Ectodermal cell (in vitro differentiated cells): ENCODE results near the gene TLL2.

ENCODE experiments used
- H3K27ac ChIP-seq: 2 replicates; pipeline ENCODE4 v1.7.0; 2013; ENCODE audit warnings: mild to moderate bottlenecking, low read depth, low read length; ENCODE audit not compliant: insufficient read depth, poor library complexity, severe bottlenecking
- H3K27me3 ChIP-seq: 2 replicates; pipeline ENCODE4 v1.7.0; 2013; ENCODE audit warnings: mild to moderate bottlenecking, low read length; ENCODE audit not compliant: insufficient read depth, control insufficient read depth, poor library complexity, severe bottlenecking
- H3K36me3 ChIP-seq: one replicate; pipeline ENCODE4 v1.7.0; 2013; ENCODE audit warnings: low read length; ENCODE audit not compliant: control insufficient read depth, insufficient read depth
- H3K4me1 ChIP-seq: one replicate; pipeline ENCODE4 v1.7.0; 2013; ENCODE audit warnings: low read length; ENCODE audit not compliant: control insufficient read depth, insufficient read depth
- H3K4me3 ChIP-seq: 2 replicates; pipeline ENCODE4 v1.7.0; 2013; ENCODE audit warnings: low read depth, low read length, control low read depth; ENCODE audit not compliant: insufficient read depth
- H3K9me3 ChIP-seq: 2 replicates; pipeline ENCODE4 v1.7.0; 2013; ENCODE audit warnings: mild to moderate bottlenecking, low read length, moderate library complexity; ENCODE audit not compliant: control insufficient read depth
- WGBS, 2 experiments: methylation state at CpG; one replicate each; pipeline ENCODE4 v1.1.7; 2013; ENCODE audit warnings: missing lambda C conversion rate in 2 of 2; 5-methylcytosine and 5-hydroxymethylcytosine counted together

The TLL2 gene

GRCh38 chr10:96427291-96427690 is 86.4 kb downstream of the TLL2 start:
- Histone ChIP-seq H3K27ac (no peak overlapping the region), H3K9me3 (no peaks in the 10 kb centered on the region), H3K27me3 (no peaks in the 10 kb centered on the region), H3K4me1 (no peaks in the 10 kb centered on the region), H3K4me3 (no peak overlapping the region), H3K36me3 (no peaks in the 10 kb centered on the region)
- WGBS, 2 experiments: 95 to 96% methylated on average over 2 of the region's 2 CpGs

DNA sequence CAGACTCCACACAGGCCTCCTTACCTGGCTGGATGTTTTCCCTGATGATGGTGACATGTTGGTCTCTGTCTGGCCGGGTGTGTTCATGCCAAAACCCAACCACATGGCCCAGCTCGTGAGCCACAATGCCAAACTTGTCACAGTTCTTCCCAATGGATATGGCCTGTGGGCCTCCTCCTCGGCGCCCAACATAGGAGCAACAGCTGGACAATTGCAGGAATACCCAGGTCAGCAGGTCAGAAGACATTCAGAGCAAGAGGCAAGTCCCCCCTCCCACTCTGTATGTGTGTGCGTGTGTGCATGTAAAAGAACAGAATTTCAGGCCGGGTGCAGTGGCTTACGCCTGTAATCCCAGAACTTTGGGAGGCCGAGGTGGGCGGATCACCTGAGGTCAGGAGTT is 91.2 kb downstream of the TLL2 start:
- no peaks in the 10 kb centered on the region for H3K4me1 ChIP-seq
- H3K9me3 ChIP-seq: no peaks in the 10 kb centered on the region
- H3K27ac ChIP-seq: no peak overlapping the region
- H3K27me3 ChIP-seq: no peaks in the 10 kb centered on the region
- no peaks in the 10 kb centered on the region for H3K36me3 ChIP-seq
- no peak overlapping the region for H3K4me3 ChIP-seq
- WGBS, 2 experiments: 94 to 95% methylated on average over 9 of the region's 9 CpGs

GRCh38 chr10:96421995-96422394 is 91.7 kb downstream of the TLL2 start:
- no peak overlapping the region for H3K27ac ChIP-seq
- no peaks in the 10 kb centered on the region for H3K36me3 ChIP-seq
- 88 to 91% methylated on average over 1 of the region's 1 CpG for WGBS, 2 experiments
- no peaks in the 10 kb centered on the region for H3K4me1 ChIP-seq
- no peaks in the 10 kb centered on the region for H3K9me3 ChIP-seq
- H3K27me3 ChIP-seq: no peaks in the 10 kb centered on the region
- no peak overlapping the region for H3K4me3 ChIP-seq

DNA sequence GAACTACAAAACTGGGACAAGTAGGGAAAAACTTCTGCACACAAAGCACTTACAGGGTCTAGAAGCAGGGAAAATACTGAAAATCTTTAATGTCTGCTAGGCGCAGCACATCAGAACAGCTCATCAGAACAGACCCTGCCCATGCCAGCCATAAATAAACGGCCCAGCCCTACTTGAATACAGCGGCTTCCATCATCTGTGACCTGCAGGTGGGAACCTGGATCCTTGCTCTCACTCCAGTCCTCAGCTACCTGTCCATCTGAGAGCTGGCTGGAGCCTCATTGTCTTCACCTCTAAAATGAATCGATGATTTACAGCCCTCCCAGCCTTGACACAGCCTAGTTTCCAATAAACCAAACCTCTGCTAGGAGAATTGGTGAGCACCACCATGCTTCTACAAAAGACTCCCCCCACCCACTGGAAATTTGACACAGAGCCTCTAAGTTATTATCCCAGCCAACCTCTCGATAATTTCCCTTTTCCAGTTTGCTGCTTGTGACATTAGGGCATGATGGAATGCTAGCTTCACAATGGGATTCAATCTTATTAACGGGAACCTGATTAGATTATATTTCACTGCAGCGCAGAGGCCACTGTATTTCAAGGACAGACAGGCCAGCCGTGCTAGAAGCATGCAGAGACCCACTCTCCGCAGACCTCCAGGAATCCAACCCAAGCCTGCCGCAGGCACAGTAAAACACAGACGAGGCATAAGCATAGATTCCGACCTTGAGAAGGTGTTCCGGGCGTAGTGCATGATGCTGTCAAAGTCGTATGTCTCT is 93.3 kb downstream of the TLL2 start:
- Histone ChIP-seq H3K4me1 (peaks cover 3% of the 10 kb centered on the region), H3K4me3 (no peak overlapping the region), H3K27me3 (no peaks in the 10 kb centered on the region), H3K36me3 (no peaks in the 10 kb centered on the region), H3K9me3 (no peaks in the 10 kb centered on the region), H3K27ac (no peak overlapping the region)
- WGBS, 2 experiments: 93% methylated on average over 15 of the region's 15 CpGs

DNA sequence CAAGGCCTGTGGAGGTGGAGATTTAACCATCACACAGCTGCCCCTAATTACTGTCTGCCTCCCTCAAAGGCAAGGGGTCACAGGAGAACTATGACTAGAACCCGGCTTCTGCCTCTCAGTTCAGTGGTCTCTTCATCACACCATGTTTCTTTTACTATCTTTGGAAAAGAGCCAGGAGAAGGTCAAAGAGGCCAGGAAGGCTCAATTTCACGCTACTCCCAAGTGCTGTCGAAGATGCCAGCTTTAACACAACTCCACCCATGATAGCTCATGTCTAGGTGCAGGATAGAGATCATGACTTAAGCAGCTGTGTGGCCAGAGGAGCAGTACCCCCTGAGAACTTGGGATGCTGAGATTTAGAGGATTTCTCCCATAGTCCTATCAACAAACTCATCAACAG is 94.4 kb downstream of the TLL2 start:
- Histone ChIP-seq H3K4me1 (peaks cover 3% of the 10 kb centered on the region), H3K9me3 (no peaks in the 10 kb centered on the region), H3K27me3 (no peaks in the 10 kb centered on the region), H3K4me3 (no peak overlapping the region), H3K27ac (no peak overlapping the region), H3K36me3 (no peaks in the 10 kb centered on the region)
- WGBS, 2 experiments: 90 to 97% methylated on average over 3 of the region's 3 CpGs

- Histone ChIP-seq H3K27ac (no peak overlapping the region), H3K4me1 (peaks cover 3% of the 10 kb centered on the region), H3K27me3 (no peaks in the 10 kb centered on the region), H3K9me3 (no peaks in the 10 kb centered on the region), H3K4me3 (no peak overlapping the region), H3K36me3 (no peaks in the 10 kb centered on the region)
These were observed 95.1 kb downstream of the TLL2 start for GRCh38 chr10:96418582-96418981.

DNA sequence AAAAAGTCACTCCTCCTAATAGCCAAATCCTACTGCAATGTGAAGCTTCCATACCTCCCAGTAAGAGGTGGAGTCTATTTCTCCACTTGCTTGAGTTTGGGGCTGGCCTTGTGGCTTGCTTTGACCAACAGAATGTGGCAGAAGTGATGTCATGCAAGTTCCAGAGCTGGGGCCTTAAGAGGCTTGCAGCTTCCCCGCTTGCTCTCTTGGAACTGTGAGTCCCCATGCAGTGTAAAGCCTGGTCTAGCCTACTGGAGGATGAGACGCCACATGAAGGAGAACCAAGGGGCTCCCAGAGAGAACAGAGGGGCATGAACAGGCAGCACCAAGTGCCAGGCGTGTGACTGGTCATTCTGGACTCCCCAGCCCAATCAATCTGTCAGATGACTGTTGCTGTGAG is 96.3 kb downstream of the TLL2 start:
- Histone ChIP-seq H3K36me3 (no peaks in the 10 kb centered on the region), H3K9me3 (no peaks in the 10 kb centered on the region), H3K27ac (no peak overlapping the region), H3K27me3 (no peaks in the 10 kb centered on the region), H3K4me3 (no peak overlapping the region), H3K4me1 (peaks cover 3% of the 10 kb centered on the region)
- 88 to 92% methylated on average over 3 of the region's 3 CpGs for WGBS, 2 experiments

DNA sequence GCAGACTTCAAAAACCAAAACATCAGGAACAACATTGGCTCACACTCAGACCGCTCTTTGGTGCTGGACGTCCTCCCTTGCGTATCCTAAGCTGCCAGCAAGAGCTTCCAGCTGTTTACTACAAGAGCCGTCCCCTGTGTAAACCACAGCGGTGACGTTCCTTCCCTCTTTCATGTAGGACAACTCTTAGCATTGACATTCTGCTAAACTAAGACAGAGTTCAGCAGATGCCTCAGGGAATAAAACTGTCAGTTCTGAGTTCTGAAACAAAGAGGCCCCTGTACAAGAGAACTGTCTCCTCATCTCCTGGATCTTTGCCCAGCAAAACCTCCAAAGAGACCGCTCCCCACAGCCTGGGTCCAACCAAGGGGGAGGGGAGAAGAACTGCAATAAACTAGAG is 97.1 kb downstream of the TLL2 start:
- Histone ChIP-seq H3K27me3 (no peaks in the 10 kb centered on the region), H3K27ac (no peak overlapping the region), H3K9me3 (no peaks in the 10 kb centered on the region), H3K36me3 (no peaks in the 10 kb centered on the region), H3K4me1 (peaks cover 3% of the 10 kb centered on the region), H3K4me3 (no peak overlapping the region)
- WGBS, 2 experiments: 85 to 87% methylated on average over 7 of the region's 7 CpGs

DNA sequence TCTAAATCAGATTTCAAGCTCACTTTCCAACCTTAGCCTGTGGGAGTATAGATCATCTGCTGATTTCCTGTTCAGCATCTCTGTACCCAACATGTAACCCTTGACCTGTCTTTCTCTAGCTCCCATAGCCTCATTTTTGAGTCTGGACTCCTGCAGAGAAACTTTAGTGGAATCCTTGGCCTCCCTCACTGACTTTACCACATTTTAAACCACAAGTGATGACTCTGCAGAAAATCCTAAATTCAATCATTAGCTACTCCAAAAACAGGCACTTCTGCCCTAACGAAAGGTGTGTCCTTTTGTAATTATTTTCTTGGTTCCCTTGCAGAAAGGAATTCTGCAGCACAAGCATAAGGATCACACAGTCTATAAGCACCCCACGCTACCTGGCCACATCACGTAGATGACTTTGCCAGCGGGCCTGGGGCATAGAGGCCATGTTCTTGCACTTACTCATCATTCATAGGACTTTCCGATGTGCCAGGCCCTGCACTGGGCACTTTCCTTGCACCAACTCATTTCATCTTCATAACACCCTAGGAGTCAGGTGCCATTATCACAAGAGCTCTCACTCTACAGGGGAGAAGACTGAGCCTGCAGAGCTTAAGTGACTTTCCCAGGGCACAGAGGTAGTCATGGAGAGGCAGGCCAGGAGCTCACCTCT is 97.7 kb downstream of the TLL2 start:
- Histone ChIP-seq H3K9me3 (no peaks in the 10 kb centered on the region), H3K4me1 (peaks cover 3% of the 10 kb centered on the region), H3K27ac (no peak overlapping the region), H3K27me3 (no peaks in the 10 kb centered on the region), H3K36me3 (no peaks in the 10 kb centered on the region), H3K4me3 (no peak overlapping the region)
- WGBS, 2 experiments: 95 to 96% methylated on average over 5 of the region's 5 CpGs

DNA sequence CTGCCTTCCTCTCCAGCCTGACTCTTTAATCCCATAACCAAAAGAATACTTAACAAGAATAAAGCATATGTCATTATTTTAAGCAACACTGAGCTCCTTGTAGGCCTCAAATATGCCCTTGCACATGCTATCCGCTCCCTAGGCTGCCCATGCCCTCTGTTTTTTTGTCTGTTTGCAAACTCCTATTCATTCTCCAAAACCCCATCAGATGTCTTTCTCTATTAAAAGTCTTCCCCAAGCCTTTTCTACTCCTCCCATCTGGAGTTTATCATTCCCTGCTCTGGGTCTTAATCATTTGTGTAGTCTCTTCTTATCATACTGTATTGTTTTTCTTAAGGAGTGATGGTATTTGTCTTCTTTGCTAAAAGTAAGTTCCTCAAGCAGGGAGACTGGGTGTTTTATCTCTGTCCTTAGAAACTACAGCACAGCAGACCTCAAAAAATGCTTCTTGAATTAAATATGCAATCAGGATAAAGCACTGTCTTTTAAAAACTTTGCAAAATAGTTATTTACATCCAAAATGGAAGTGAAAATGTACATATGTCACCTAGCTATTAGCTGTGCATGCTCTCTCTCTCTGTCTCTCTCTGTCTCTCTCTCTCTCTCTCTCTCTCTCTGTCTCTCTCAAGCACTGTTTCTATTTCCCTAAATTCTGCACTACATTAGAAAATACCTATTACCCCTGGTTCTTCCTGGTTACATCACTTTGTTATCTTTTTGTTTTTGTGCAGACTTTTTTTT is 98.4 kb downstream of the TLL2 start:
- Histone ChIP-seq H3K27me3 (no peaks in the 10 kb centered on the region), H3K36me3 (no peaks in the 10 kb centered on the region), H3K27ac (no peak overlapping the region), H3K4me3 (no peak overlapping the region), H3K9me3 (no peaks in the 10 kb centered on the region), H3K4me1 (peaks cover 3% of the 10 kb centered on the region)
- WGBS, 2 experiments: 88 to 95% methylated on average over 1 of the region's 1 CpG
